Activated T-helper 2 cell treated with anti-CD3 and anti-CD28 coated beads, Interferon-gamma antibody, Interleukin-2, Interleukin-4, amounts not matched to agents 10 μg/mL and 5 μg/mL and 100 μg/mL, durations not matched to agents 14 hours and 24 hours and 36 hours (primary cell): ENCODE results near the gene VPS4B. TPM values are rescaled to one million over a fixed set of nuclear protein-coding genes. Genes with fewer than 3 reads are reported as not detected.
A peak's percentile ranks its signal among the peaks of the same experiment; 100 is the strongest.

Source experiments
- DNase-seq: peaks from one replicate; pipeline ENCODE4 v3.0.0; 2021; ENCODE audit warnings: low spot score
- H3K27ac Mint-ChIP-seq: one replicate; pipeline ENCODE4 v1.8.0; 2021; ENCODE audit warnings: mixed read lengths
- H3K27me3 Mint-ChIP-seq: one replicate; pipeline ENCODE4 v1.8.0; 2021; ENCODE audit warnings: low read depth, mixed read lengths
- H3K36me3 Mint-ChIP-seq: one replicate; pipeline ENCODE4 v1.8.0; 2021; ENCODE audit warnings: low read depth, mixed read lengths
- H3K4me1 Mint-ChIP-seq: one replicate; pipeline ENCODE4 v1.8.0; 2021; ENCODE audit warnings: low read depth, mixed read lengths
- H3K4me3 Mint-ChIP-seq: one replicate; pipeline ENCODE4 v1.8.0; 2021; ENCODE audit warnings: low read depth, mild to moderate bottlenecking, moderate library complexity, mixed read lengths
- H3K9me3 Mint-ChIP-seq: one replicate; pipeline ENCODE4 v1.8.0; 2021; ENCODE audit warnings: mixed read lengths
- intact Hi-C: fragments of 100-400 bp; cut with micrococcal nuclease; formaldehyde crosslinking; loops from one replicate; pipeline ENCODE4 v1.15.1; 2023
- total RNA-seq: library from RNA; stranded (reverse); gene quantifications from 2 replicates; pipeline ENCODE4 v1.2.3, GENCODE V29; 2022

Gene VPS4B
- total RNA-seq, 1 donor from 2014 or later, result 53.8 TPM

DNA sequence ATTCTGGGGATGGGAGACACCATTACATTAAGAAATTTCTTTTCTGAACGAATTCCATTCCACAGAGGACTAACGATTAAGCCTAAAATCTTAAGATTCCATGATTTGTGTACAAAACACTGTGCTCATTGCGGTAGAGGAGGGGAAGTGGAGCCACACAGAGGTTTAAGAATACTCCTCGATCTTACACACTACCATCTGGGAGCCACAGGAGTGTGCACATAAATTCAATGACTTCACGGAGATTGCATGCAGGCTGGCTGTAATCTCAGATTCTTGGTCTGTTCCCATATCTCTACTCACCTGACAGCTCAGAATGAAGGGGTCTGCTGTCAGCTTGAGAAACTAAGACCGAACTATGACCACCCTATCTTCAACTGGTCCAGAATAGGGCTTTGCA lies 762 bp downstream of the VPS4B start:
- Mint-ChIP-seq H3K27ac (peak overlapping the region; percentile 92), H3K9me3 (no peaks in the 10 kb centered on the region), H3K27me3 (peaks cover 2% of the 10 kb centered on the region), H3K36me3 (peaks cover 13% of the 10 kb centered on the region), H3K4me3 (peak overlapping the region; percentile 89), H3K4me1 (peaks cover 23% of the 10 kb centered on the region)
- no peak for DNase-seq
- intact Hi-C loops, result loop anchor here (5.0 to 10.0 kb wide), 3 partner anchors 104 to 837 kb away; partner anchors contain the start of genes BCL2 and PHLPP1

DNA sequence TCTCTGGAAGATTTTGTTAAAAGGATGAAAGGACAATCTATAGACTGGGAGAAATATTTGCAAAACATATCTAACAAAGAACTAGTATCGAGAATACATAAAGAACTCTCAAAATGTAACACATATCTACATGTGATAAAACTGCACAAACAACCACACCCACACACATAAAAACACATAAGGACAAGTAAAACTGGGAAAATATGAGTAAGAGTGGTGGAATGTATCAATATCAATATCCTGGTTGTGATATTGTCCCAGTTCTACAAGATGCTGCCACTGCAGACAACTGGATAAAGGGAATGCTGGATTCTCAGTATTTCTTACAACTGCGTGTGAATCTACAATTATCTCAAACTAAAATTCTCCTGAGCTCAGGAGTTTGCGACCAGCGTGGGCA lies 9.3 kb downstream of the VPS4B start:
- Mint-ChIP-seq H3K36me3 (peaks cover 59% of the 10 kb centered on the region), H3K4me3 (no peak overlapping the region), H3K27ac (peak overlapping the region; percentile 67), H3K9me3 (no peaks in the 10 kb centered on the region), H3K27me3 (no peaks in the 10 kb centered on the region), H3K4me1 (peaks cover 45% of the 10 kb centered on the region)
- no peak for DNase-seq
- intact Hi-C loops, result loop anchor here (1.0 kb wide), 1 partner anchor 9 kb away; the partner anchor contains the start of gene VPS4B

DNA sequence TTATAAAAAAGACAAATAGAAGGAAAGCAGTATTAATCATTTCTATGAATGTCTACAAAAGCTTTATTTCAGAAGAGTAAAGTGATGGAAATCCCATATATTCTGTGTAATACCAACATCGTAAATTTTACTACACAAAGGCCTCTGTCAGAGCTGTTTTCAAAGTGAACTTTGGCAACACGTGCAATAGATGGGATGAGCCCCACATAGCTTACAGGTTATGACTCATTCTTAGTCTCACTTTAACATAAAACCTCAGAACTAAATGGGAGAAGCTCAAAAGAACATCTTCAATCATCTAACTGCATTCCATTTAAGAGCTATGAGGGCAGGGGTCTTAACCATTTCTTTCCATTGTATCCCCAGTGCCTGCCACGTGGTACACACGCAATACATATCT lies 11.5 kb downstream of the VPS4B start:
- Mint-ChIP-seq H3K27me3 (no peaks in the 10 kb centered on the region), H3K27ac (peak overlapping the region; percentile 77), H3K4me1 (peaks cover 56% of the 10 kb centered on the region), H3K9me3 (no peaks in the 10 kb centered on the region), H3K36me3 (peaks cover 79% of the 10 kb centered on the region), H3K4me3 (no peak overlapping the region)
- intact Hi-C loops, result no loop called here
- no peak for DNase-seq

DNA sequence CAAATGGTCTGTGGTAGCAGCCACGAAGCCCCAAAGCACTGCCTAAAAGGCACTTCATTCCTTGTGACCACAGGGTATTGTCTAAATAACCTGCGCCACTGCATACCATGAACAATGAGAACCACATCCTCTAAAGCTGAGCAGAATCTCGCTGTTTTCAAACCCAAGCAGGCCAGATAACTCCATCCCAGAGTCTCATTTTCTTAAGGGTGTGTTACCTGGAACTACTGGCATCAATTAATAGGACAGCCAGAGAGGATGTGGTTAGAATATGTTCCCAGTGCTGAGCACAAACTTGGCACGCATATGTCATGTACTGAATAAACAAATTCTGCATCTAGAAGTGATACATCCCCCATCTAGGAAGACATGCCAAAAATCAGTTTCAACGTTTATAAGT lies 13.0 kb downstream of the VPS4B start:
- no peak overlapping the region for H3K4me3 Mint-ChIP-seq
- H3K27me3 Mint-ChIP-seq, result no peaks in the 10 kb centered on the region
- no peak for DNase-seq
- no peaks in the 10 kb centered on the region for H3K9me3 Mint-ChIP-seq
- peaks cover 52% of the 10 kb centered on the region for H3K4me1 Mint-ChIP-seq
- intact Hi-C loops, result no loop called here
- peaks cover 76% of the 10 kb centered on the region for H3K36me3 Mint-ChIP-seq
- H3K27ac Mint-ChIP-seq, result peak overlapping the region; percentile 68

DNA sequence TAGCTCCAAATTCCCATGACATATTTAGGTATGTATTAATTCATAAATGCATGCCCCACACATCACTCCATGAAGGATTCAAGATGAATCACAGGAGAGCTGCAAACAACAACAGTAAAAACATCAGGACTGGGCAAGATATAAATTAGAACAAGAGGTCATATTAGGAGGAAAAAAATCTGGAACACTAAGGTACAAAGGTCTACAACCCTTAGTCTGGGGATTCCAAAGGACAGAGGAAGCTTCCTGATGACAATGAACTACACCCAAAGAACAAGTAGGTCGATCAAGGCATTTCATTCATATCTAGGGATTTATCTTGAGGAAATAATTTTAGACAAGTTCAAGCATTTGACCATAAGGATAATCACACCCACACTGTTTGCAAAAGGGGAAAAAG lies 14.5 kb downstream of the VPS4B start:
- intact Hi-C loops, result no loop called here
- H3K9me3 Mint-ChIP-seq, result no peaks in the 10 kb centered on the region
- H3K27ac Mint-ChIP-seq, result no peak overlapping the region
- peaks cover 47% of the 10 kb centered on the region for H3K4me1 Mint-ChIP-seq
- H3K27me3 Mint-ChIP-seq, result no peaks in the 10 kb centered on the region
- peaks cover 78% of the 10 kb centered on the region for H3K36me3 Mint-ChIP-seq
- DNase-seq, result no peak
- no peak overlapping the region for H3K4me3 Mint-ChIP-seq

DNA sequence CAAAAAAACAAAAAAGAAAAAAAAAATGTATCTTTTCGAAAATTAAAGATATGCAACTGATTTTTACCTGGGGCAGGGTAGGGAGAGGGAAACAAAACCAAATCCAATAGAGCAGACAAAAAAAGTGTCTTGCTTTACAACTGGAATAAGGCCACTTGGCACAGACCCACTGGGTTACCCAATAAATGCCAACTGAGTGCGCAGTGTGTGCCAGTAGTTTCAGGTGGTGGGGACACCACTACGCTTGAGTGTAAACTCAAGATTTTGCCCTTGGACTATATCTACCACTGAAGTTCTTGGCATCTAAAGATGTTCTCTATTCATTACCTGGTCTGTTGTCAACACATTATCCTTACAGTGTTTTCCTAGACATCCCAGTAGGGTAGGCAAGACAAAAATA lies 16.3 kb downstream of the VPS4B start:
- no peak for DNase-seq
- Mint-ChIP-seq H3K4me1 (peaks cover 46% of the 10 kb centered on the region), H3K4me3 (no peak overlapping the region), H3K27me3 (no peaks in the 10 kb centered on the region), H3K9me3 (no peaks in the 10 kb centered on the region), H3K36me3 (peaks cover 85% of the 10 kb centered on the region), H3K27ac (no peak overlapping the region)
- intact Hi-C loops, result no loop called here

DNA sequence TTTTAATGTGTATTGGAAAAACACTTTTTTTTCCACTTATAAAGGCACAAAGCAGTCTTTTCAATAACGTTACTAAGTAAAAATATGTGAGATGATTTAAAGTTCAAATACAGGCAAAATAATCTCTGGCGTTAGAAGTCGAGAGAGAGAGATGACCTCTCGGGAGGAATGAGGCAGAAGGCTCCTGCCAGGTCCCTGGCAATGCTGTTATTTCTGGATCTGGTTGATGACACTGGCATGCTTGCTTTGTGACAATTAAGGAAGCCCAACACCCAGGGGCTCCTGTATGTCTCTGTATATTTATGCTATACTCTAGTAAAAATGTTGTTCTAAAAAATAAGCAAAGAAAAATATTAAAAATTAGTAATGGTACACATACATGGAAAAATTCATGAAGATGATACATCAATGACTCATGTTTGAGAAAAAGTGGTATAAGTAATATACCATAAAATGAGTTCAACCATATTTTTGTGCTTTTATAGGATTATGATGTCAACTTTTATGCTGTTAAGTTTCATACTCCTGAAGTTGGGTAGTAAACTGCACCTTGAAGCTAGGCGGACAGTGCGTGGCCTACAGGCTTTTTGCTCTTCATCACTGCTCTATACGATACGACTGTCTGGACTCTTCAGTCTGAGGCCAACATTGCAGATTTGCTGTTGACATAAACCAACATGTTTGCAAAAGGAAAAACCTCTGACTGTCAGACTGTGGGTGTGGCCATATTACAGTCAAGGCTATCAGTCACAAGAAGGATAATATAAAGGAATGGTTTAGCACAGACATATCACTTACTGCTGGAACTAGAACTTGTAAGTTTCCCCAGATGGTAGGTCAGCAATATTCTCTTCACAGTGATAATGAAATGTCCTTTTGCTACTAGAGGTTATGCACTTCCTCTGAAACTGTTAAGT lies 19.8 kb downstream of the VPS4B start:
- Mint-ChIP-seq H3K4me3 (no peak overlapping the region), H3K36me3 (peaks cover 79% of the 10 kb centered on the region), H3K27me3 (no peaks in the 10 kb centered on the region), H3K9me3 (no peaks in the 10 kb centered on the region), H3K4me1 (peaks cover 24% of the 10 kb centered on the region), H3K27ac (peak overlapping the region; percentile 17)
- DNase-seq, result no peak
- intact Hi-C loops, result no loop called here

DNA sequence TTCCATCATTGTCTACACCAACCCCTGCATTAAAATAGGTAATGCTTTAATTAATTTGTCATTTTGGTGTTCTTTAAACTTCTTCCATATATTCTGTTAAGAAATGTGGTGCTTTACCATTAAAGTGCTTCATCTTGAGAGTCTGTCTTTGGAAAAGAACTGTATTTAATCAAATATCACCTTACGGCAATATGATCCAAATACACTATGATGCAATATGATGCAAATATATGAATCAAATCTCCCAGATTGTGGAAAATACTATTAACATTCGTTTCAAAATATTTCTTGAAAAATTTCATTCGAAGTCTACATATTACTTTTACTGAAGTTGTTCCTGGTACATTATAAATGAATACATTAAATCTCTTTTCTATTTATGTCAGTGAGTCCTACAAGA lies 23.0 kb downstream of the VPS4B start:
- intact Hi-C loops, result no loop called here
- Mint-ChIP-seq H3K27ac (no peak overlapping the region), H3K4me1 (peaks cover 18% of the 10 kb centered on the region), H3K9me3 (no peaks in the 10 kb centered on the region), H3K36me3 (peaks cover 71% of the 10 kb centered on the region), H3K27me3 (no peaks in the 10 kb centered on the region), H3K4me3 (no peak overlapping the region)
- DNase-seq, result no peak

DNA sequence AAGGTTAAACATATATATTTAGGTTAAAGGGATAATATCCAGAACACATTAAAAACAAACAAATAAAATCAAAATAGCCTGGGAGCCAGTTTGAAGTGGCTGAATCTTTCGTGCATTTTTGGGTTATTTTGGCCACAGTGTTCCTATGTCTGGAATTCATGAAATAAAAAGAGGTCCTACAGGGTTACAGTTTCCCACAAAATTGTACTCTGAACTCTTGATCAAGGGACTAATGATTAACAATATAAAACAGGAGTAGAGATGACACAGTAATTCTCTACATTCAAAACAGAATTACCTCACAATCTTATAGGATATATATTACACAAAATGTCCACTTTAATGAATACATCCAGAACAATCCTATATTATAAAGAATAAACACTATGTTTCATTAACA lies 24.9 kb downstream of the VPS4B start:
- Mint-ChIP-seq H3K27ac (no peak overlapping the region), H3K27me3 (no peaks in the 10 kb centered on the region), H3K9me3 (no peaks in the 10 kb centered on the region), H3K36me3 (peaks cover 60% of the 10 kb centered on the region), H3K4me1 (peaks cover 12% of the 10 kb centered on the region), H3K4me3 (no peak overlapping the region)
- DNase-seq, result no peak
- intact Hi-C loops, result no loop called here

DNA sequence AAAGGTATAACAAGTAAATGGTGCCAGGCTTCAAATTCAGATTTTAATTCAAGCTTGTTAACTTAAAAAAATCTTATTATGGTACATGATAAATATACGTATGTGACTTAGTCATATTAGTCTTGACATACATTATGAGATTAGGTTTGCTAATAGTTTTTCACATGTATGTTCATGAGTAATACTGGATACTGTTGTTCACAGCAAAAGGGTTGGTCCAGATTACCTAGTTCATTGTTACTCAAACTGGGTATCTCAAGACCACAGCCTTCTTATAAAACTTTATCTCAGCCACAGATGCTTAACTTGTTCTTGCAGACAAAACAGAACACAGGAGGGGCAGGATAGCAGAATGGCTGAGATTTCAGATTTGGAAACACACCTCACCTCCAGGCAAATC lies 26.8 kb downstream of the VPS4B start:
- H3K27me3 Mint-ChIP-seq, result no peaks in the 10 kb centered on the region
- no peak overlapping the region for H3K4me3 Mint-ChIP-seq
- H3K36me3 Mint-ChIP-seq, result peaks cover 59% of the 10 kb centered on the region
- no peak for DNase-seq
- peaks cover 6% of the 10 kb centered on the region for H3K4me1 Mint-ChIP-seq
- no peak overlapping the region for H3K27ac Mint-ChIP-seq
- intact Hi-C loops, result no loop called here
- no peaks in the 10 kb centered on the region for H3K9me3 Mint-ChIP-seq

DNA sequence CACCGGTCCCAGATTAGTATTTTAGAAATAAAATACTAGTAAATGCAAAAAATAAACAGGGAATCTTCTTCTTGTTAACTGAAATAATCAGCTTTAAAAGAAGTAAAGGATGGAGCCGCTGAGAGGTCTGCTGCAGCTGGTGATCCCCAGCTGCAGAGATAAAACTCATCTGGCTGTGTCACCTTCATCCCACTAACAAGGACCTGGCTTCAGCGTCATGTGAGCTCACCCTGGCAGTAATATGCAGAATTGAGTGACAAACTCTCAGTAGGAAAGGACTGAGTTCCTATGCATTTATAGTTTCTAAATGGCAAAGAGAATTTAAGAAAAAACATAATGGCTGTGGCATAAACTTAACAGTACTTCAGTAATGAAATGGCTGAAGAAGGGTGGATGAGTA lies 27.3 kb downstream of the VPS4B start:
- Mint-ChIP-seq H3K36me3 (peaks cover 56% of the 10 kb centered on the region), H3K27ac (no peak overlapping the region), H3K4me3 (no peak overlapping the region), H3K9me3 (no peaks in the 10 kb centered on the region), H3K4me1 (peaks cover 2% of the 10 kb centered on the region), H3K27me3 (no peaks in the 10 kb centered on the region)
- no peak for DNase-seq
- intact Hi-C loops, result no loop called here

DNA sequence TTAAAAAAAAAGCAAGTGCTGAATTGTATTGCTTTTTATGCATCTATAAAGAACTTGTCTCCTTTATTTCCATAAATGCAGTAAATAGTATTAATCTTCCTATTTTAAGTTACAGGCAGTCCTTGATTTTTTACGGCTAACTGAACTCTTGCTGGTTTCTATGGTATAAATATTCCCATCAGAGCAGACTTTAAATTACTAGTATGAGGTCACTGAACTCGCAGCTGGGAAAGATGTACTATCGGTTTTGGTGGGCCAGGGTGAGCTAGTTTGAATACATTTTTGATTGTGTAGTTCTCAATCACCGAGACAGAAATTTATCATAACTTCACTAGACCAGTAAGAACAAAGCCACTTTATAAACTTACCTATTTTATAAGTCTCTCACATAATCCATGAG lies 34.4 kb downstream of the VPS4B start:
- no peak overlapping the region for H3K4me3 Mint-ChIP-seq
- H3K27me3 Mint-ChIP-seq, result no peaks in the 10 kb centered on the region
- H3K4me1 Mint-ChIP-seq, result no peaks in the 10 kb centered on the region
- H3K36me3 Mint-ChIP-seq, result peaks cover 44% of the 10 kb centered on the region
- H3K27ac Mint-ChIP-seq, result no peak overlapping the region
- DNase-seq, result no peak
- intact Hi-C loops, result no loop called here
- H3K9me3 Mint-ChIP-seq, result peaks cover 4% of the 10 kb centered on the region

DNA sequence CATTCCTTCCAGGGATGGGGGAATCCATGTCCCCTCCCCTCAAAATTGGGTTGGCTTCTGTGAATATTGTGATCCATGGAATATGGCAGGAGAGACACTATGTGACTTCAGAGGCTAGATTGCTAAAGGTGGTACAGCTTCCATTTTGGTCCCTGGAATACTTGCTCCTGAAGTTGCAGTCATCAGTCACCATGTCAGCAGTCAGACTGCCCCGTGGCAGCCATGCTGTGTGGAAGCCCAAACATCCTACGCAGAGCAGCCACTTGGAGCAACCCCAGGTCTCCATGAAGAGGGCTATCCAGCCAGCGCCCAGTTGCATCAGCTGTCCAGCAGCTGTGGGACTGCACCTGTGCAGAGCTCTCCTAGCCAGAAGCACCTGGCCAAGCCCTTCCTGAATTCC lies 39.4 kb downstream of the VPS4B start:
- no peaks in the 10 kb centered on the region for H3K27me3 Mint-ChIP-seq

More for the DNA sequence above, 39.4 kb downstream of the VPS4B start:
- intact Hi-C loops, result no loop called here
- peaks cover 4% of the 10 kb centered on the region for H3K9me3 Mint-ChIP-seq
- no peak overlapping the region for H3K4me3 Mint-ChIP-seq
- no peak for DNase-seq
- peaks cover 15% of the 10 kb centered on the region for H3K4me1 Mint-ChIP-seq
- H3K27ac Mint-ChIP-seq, result no peak overlapping the region
- H3K36me3 Mint-ChIP-seq, result peaks cover 32% of the 10 kb centered on the region
